Heart right ventricle (tissue), 16 donors: ENCODE results near the gene RAD23B. TPM values are rescaled to one million over a fixed set of nuclear protein-coding genes. Genes with fewer than 3 reads are reported as not detected.
A peak's percentile ranks its signal among the peaks of the same experiment; 100 is the strongest.

Experiments
- ATAC-seq, 8 donors: fragments of 200-7000 bp; cut with Tn5 transposase; one replicate each; pipeline ENCODE4 v1.9.1; 2020; ENCODE audit warnings: mild to moderate bottlenecking in 8 of 8, moderate library complexity in 8 of 8, moderate number of reproducible peaks in 1 of 8
- DNase-seq, 2 donors: peaks; one replicate each; pipeline ENCODE4 v3.0.0-alpha.2; 2020
- H3K27ac ChIP-seq, 10 donors: fragments of 200-600 bp; sonication (generic) in 2 of 10; one replicate each; pipeline versions ENCODE4 v1.5.0 to v1.8.0; 2020 to 2022; ENCODE audit warnings: mild to moderate bottlenecking in 3 of 10
- H3K27me3 ChIP-seq, 7 donors: fragments of 200-600 bp; one replicate each; pipeline ENCODE4 v1.8.0; 2021 to 2022; ENCODE audit warnings: mild to moderate bottlenecking in 2 of 7
- H3K36me3 ChIP-seq, 9 donors: fragments of 200-600 bp; sonication (generic) in 1 of 9; one replicate each; pipeline versions ENCODE4 v1.5.0 to v1.8.0; 2020 to 2022; ENCODE audit warnings: mild to moderate bottlenecking in 2 of 9
- H3K4me1 ChIP-seq, 9 donors: fragments of 200-600 bp; sonication (generic) in 1 of 9; one replicate each; pipeline versions ENCODE4 v1.5.0 to v1.8.0; 2020 to 2022; ENCODE audit warnings: mild to moderate bottlenecking in 4 of 9
- H3K4me3 ChIP-seq, 10 donors: fragments of 200-600 bp; sonication (generic) in 2 of 10; one replicate each; pipeline versions ENCODE4 v1.5.0 to v1.8.0; 2020 to 2022; ENCODE audit warnings: mild to moderate bottlenecking in 7 of 10, moderate library complexity in 2 of 10
- H3K9me3 ChIP-seq, 11 donors: fragments of 200-600 bp in 10 of 11; sonication (generic) in 2 of 11; one replicate each; pipeline versions ENCODE4 v1.5.0 to v1.8.0; 2013 to 2022; ENCODE audit warnings: mild to moderate bottlenecking in 2 of 11, control low read depth in 1 of 11, moderate library complexity in 1 of 11
- CTCF ChIP-seq, 9 donors: fragments of 200-600 bp; sonication (generic) in 2 of 9; IDR thresholded peaks; one replicate each; pipeline versions ENCODE4 v1.5.0 to v1.8.0; 2021 to 2022; ENCODE audit warnings: antibody characterized with exemption in 9 of 9, mild to moderate bottlenecking in 5 of 9, moderate library complexity in 1 of 9
- WGBS, 2 donors: extraction: QIAGEN DNeasy Blood & Tissue Kit; methylation state at CpG; one replicate each; pipeline ENCODE4 v1.1.7; 2013; ENCODE audit warnings: inconsistent platforms in 1 of 2; 5-methylcytosine and 5-hydroxymethylcytosine counted together
- intact Hi-C, 10 donors: fragments of 100-400 bp; cut with DNase I; formaldehyde crosslinking; loops; one replicate each; pipeline versions ENCODE4 v1.11.1 to v1.14.2; 2022
- polyA plus RNA-seq, 2 donors: library from polyadenylated mRNA; stranded (reverse); fragments of 200-250 nt; gene quantifications; one replicate each; pipeline ENCODE4 v1.2.3, GENCODE V29; 2013
- total RNA-seq, 10 donors: library from RNA; stranded (reverse); fragmentation: NEBNext Ultra II Directional in 3 of 10; extraction: Animal tissue kit (Norgen Biotek cat#: 25700) in 3 of 10; gene quantifications; one replicate each; pipeline versions ENCODE4 v1.2.1 to v1.2.4, GENCODE V29; 2021 to 2023
- donor health status: Arrhythmogenic right ventricular cardiomyopathy.
- donor health status: ischemic (EF 13 %, LVEDD 7.1; RV severe dilation, severe dysfunction).
- donor health status: healthy with polysubstance abuse.
- donor health status: DM: no; HTN: yes; CAD: no.
- donor health status: DM: no; HTN: no; CAD: no.
- donor health status: ischemic (EF 25% LVEDD 6.9; RV normal size, moderate dysfunction).
- donor health status: ischemic (EF 25% LVEDD 5.7; RV mildly dilated, moderate dysfunction).
- donor health status: healthy.
- donor health status: DM: yes; HTN: yes; CAD: no.
- donor health status: Ischemic cardiomyopathy.
- donor health status: ischemic (EF 35%, LVEDD 5.7; RV mildly dilated, moderate dysfunction).
- donor health status: nonischemic (EF 11% LVEDD 7.7; RV severe dilation, severe dysfunction).
- donor health status: DM: yes; HTN: yes; CAD: no.
- donor health status: PGD.
- donor health status: ischemic (EF 29% LVEDD 5.4; RV normal size, mild dysfunction).
- donor health status: nonischemic (EF 23%, LVEDD 6.1; RV moderate dilation, normal function).

Gene RAD23B
- total and polyA plus RNA-seq, 12 donors = 41.7 to 122 (median 103) TPM

GRCh38 chr9:107279086-107279485 is 4.0 kb upstream of the RAD23B start:
- no peak for TF ChIP-seq CTCF (IDR thresholded peaks at IDR 0.05)
- no peaks in the 10 kb centered on the region for H3K36me3 ChIP-seq
- H3K27ac ChIP-seq = no peak overlapping the region
- peaks cover 2 to 33% (median 11%) of the 10 kb centered on the region in 9 donors for H3K4me1 ChIP-seq
- no peak for ATAC-seq
- H3K9me3 ChIP-seq = no peaks in the 10 kb centered on the region
- intact Hi-C loops = no loop called here
- no peaks in the 10 kb centered on the region for H3K27me3 ChIP-seq
- DNase-seq = no peak
- H3K4me3 ChIP-seq = no peak overlapping the region
- 94 to 98% methylated on average over 7 of the region's 7 CpGs for WGBS, 2 donors

- no peak for ATAC-seq
- peaks cover 2 to 36% (median 23%) of the 10 kb centered on the region in 9 donors for H3K4me1 ChIP-seq
- no peaks in the 10 kb centered on the region for H3K9me3 ChIP-seq
- TF ChIP-seq CTCF (IDR thresholded peaks at IDR 0.05) = no peak
- WGBS, 2 donors = 91 to 94% methylated on average over 3 of the region's 3 CpGs
- H3K36me3 ChIP-seq = no peaks in the 10 kb centered on the region
- no peak for DNase-seq
- H3K27ac ChIP-seq = peak overlapping the region in 1 of 10 donors; percentile 35
- H3K4me3 ChIP-seq = no peak overlapping the region
- no peaks in the 10 kb centered on the region for H3K27me3 ChIP-seq
- intact Hi-C loops = loop anchor here in 2 of 10 donors (5.0 to 10.0 kb wide), 3 partner anchors 37 to 64 kb away; no protein-coding TSS in a partner anchor
Measured at GRCh38 chr9:107280543-107280942, 2.5 kb upstream of the RAD23B start.

- no peak for ATAC-seq
- no peaks in the 10 kb centered on the region for H3K9me3 ChIP-seq
- H3K4me1 ChIP-seq = peaks cover 2 to 39% (median 29%) of the 10 kb centered on the region in 9 donors
- no peak for DNase-seq
- TF ChIP-seq CTCF (IDR thresholded peaks at IDR 0.05) = no peak
- intact Hi-C loops = loop anchor here in 2 of 10 donors (5.0 to 10.0 kb wide), 3 partner anchors 36 to 64 kb away; no protein-coding TSS in a partner anchor
- WGBS, 2 donors = 75 to 77% methylated on average over 1 of the region's 1 CpG
- peak overlapping the region in 1 of 10 donors; percentile 35 for H3K27ac ChIP-seq
- no peaks in the 10 kb centered on the region for H3K36me3 ChIP-seq
- H3K4me3 ChIP-seq = no peak overlapping the region
- H3K27me3 ChIP-seq = no peaks in the 10 kb centered on the region
Measured at GRCh38 chr9:107281184-107281583, 1.9 kb upstream of the RAD23B start.

- no peaks in the 10 kb centered on the region for H3K36me3 ChIP-seq
- WGBS, 2 donors = 31 to 32% methylated on average over 13 of the region's 13 CpGs
- peak overlapping the region; percentile 27 to 100 (median 98) for H3K27ac ChIP-seq
- intact Hi-C loops = loop anchor here in 2 of 10 donors (5.0 to 10.0 kb wide), 3 partner anchors 35 to 63 kb away; no protein-coding TSS in a partner anchor
- no peak for ATAC-seq
- H3K9me3 ChIP-seq = no peaks in the 10 kb centered on the region
- H3K4me3 ChIP-seq = peak overlapping the region; percentile 30 to 98 (median 90)
- H3K27me3 ChIP-seq = no peaks in the 10 kb centered on the region
- TF ChIP-seq CTCF (IDR thresholded peaks at IDR 0.05) = no peak
- DNase-seq = no peak
- peaks cover 0 to 40% (median 37%) of the 10 kb centered on the region in 9 donors for H3K4me1 ChIP-seq
Measured at GRCh38 chr9:107281922-107282667, 984 bp upstream of the RAD23B start.
